HL-60 (cell line): Measurements from ENCODE around the gene ORC2.

ENCODE experiments used
- DNase-seq, 2 experiments: peaks; one replicate each; pipeline ENCODE4 v3.0.0-alpha.2; 2010 to 2020; ENCODE audit warnings: low read depth in 1 of 2, low spot score in 1 of 2
- H3K27ac ChIP-seq: fragments of 250-450 bp; sonication (Bioruptor Pico); replicated peaks from 2 replicates; pipeline ENCODE4 v1.5.1; 2020; ENCODE audit warnings: mild to moderate bottlenecking, moderate library complexity
- H3K27me3 ChIP-seq: fragments of 250-450 bp; sonication (Bioruptor Pico); 2 replicates; pipeline ENCODE4 v1.5.1; 2021; ENCODE audit warnings: mild to moderate bottlenecking, moderate library complexity; ENCODE audit not compliant: insufficient read depth, poor library complexity, severe bottlenecking
- H3K4me3 ChIP-seq: replicated peaks from 2 replicates; pipeline ENCODE4 v1.5.1; 2011; ENCODE audit warnings: mild to moderate bottlenecking, control low read depth, low read length; ENCODE audit not compliant: insufficient read depth
- CTCF ChIP-seq: IDR thresholded peaks from one replicate; pipeline ENCODE4 v1.5.1; 2011; ENCODE audit warnings: low read length, control low read depth, inconsistent platforms; ENCODE audit not compliant: insufficient read depth
- GABPA ChIP-seq: IDR thresholded peaks from 2 replicates; pipeline ENCODE4 v1.6.1; 2012; ENCODE audit warnings: low read depth
- POLR2AphosphoS5 ChIP-seq: IDR thresholded peaks from 2 replicates; pipeline ENCODE4 v1.6.1; 2012; ENCODE audit warnings: low read depth
- SPI1 ChIP-seq: IDR thresholded peaks from 2 replicates; pipeline ENCODE4 v1.6.1; 2012; ENCODE audit warnings: low read depth, mild to moderate bottlenecking, borderline replicate concordance
- TF ChIP-seq, protein P1 (sequence below): IDR thresholded peaks from 2 replicates; pipeline ENCODE4 v1.6.1; 2012; ENCODE audit warnings: low read depth; ENCODE audit not compliant: insufficient replicate concordance

The ORC2 gene

GRCh38 chr2:200943527-200944105, 19.8 kb downstream of the ORC2 start:
- Histone ChIP-seq H3K27me3 (no peaks in the 10 kb centered on the region), H3K4me3 (no peak overlapping the region), H3K27ac (no peak overlapping the region)
- TF ChIP-seq SPI1 (no peak), POLR2AphosphoS5 (no peak), CTCF (no peak), GABPA (no peak)
- TF ChIP-seq, protein P1, sequence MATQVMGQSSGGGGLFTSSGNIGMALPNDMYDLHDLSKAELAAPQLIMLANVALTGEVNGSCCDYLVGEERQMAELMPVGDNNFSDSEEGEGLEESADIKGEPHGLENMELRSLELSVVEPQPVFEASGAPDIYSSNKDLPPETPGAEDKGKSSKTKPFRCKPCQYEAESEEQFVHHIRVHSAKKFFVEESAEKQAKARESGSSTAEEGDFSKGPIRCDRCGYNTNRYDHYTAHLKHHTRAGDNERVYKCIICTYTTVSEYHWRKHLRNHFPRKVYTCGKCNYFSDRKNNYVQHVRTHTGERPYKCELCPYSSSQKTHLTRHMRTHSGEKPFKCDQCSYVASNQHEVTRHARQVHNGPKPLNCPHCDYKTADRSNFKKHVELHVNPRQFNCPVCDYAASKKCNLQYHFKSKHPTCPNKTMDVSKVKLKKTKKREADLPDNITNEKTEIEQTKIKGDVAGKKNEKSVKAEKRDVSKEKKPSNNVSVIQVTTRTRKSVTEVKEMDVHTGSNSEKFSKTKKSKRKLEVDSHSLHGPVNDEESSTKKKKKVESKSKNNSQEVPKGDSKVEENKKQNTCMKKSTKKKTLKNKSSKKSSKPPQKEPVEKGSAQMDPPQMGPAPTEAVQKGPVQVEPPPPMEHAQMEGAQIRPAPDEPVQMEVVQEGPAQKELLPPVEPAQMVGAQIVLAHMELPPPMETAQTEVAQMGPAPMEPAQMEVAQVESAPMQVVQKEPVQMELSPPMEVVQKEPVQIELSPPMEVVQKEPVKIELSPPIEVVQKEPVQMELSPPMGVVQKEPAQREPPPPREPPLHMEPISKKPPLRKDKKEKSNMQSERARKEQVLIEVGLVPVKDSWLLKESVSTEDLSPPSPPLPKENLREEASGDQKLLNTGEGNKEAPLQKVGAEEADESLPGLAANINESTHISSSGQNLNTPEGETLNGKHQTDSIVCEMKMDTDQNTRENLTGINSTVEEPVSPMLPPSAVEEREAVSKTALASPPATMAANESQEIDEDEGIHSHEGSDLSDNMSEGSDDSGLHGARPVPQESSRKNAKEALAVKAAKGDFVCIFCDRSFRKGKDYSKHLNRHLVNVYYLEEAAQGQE = no peak
- no peak for DNase-seq

DNA sequence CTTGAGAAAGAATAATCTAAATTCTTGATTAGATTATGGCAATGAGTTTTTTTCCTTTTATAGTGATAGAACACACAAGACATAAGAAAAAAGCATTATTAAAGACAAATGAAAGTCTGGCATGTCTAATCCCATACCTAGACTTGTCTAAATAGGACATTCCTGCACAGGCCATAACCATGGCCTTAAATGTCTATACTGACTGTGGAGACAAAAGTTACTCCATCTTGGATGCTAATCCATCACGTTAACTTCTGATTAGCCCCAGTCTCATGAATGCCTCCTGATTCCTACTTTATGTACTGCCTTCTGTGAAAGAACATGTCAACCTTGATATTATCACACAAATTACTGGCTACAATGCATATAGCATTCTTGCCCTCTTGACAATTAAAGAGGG, 23.6 kb downstream of the ORC2 start:
- H3K27ac ChIP-seq = no peak overlapping the region
- TF ChIP-seq SPI1 = no peak
- no peak for TF ChIP-seq POLR2AphosphoS5
- TF ChIP-seq, protein P1 = no peak
- TF ChIP-seq CTCF = no peak
- no peak for TF ChIP-seq GABPA
- DNase-seq = no peak
- no peaks in the 10 kb centered on the region for H3K27me3 ChIP-seq
- no peak overlapping the region for H3K4me3 ChIP-seq

DNA sequence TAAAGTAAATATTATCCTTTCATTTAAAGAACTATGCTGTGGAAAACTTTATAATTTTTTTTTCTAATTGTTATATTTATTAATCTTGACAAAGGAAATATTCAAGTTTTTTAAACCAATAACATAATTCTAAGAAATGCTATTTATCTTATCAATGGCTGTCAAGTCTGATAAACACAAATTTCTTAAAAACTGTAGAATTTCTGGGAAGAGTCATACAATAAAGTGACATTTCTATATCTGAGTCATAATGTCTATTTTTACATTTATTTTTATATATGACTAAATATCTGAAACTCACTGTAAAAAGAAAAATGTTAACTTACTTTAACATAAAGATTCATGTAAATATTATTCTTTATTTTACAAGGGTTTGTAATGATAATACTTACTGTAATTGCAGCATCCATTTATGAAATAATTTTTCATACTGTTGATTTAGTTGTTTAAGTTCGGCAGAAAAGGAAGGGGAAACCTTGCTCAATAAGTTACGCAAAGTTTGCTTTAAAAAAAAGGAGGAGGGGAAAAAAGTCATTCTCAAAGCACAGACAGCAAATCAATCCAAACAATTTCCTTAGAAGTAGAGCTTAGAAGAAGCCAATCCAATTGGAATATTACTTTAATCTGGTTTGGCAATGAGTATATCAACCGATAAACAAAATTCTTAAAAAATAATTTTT, 32.4 kb downstream of the ORC2 start:
- H3K4me3 ChIP-seq = no peak overlapping the region
- peak overlapping the region; percentile 0; the same call in 1 of the 2 replicates for H3K27ac ChIP-seq
- DNase-seq = peak; percentile 39 to 63
- H3K27me3 ChIP-seq = no peaks in the 10 kb centered on the region
- TF ChIP-seq SPI1 (peak; percentile 5; the same call in 1 of the 2 replicates), CTCF (no peak), POLR2AphosphoS5 (no peak), GABPA (0 out of 2 replicates have a peak, but pooled peaks have one; percentile 21)
- TF ChIP-seq, protein P1 = no peak
